Measurements from ENCODE around the gene OSBPL10.

The OSBPL10 gene

GRCh38 chr3:31636694-31637442 lies 344.2 kb downstream of the OSBPL10 start:
- DNase-seq, result peak; percentile 28

DNA sequence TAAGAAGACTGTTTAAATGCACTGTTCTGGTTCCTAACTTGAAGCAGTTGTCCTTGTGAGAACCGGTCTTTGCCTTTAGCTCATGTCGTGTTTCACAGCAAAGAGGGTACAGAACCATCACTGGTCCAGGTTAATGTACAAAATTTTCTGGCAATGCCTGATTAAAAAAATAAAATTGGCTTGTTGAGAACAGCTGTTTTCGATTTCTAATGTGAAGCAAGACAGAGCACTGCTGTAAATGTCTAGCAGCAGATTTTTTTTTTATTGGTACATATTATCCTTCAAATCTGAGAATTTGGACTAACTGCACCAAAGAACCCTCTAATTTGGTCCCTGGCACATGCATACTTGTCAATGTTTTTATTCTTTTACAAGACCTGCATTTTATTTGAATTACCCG lies 345.0 kb downstream of the OSBPL10 start:
- no peak for DNase-seq

DNA sequence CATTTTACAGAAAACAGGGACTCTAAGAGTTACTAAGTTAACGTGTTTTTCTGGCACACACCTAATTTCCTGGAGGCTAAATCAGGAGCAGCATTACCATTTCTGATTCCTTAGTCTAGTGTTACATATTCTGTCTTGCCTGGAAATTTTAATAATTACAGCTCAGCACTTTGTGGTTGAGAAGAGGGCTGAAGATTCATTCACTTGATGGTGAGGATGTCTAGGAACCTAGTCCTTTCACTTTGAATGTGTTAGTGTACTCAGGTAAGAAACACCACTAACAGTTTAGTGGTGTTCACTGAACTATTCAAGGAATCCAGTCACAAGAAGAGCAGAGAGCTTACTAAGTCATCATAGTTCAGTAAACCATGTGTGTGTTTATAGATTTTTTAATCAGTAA lies 345.5 kb downstream of the OSBPL10 start:
- peak; percentile 65 for DNase-seq

DNA sequence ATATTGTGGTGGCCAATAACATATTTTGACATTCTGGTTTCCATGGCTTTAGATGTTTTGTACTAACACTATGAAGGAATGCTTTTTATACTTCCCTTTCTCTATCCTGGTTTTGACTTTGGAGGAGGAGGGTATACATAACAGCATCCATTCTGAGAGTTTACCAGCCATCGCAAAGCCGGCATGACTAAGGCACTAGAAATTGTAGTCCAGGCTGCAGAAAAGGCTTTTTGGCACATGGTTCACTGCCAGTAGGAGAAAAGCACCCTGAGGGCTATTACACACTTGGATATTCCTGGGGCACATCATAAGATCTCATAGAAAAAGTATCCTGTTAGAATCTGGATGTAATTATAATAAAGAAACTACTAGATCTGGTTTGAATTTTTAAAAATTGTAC lies 346.6 kb downstream of the OSBPL10 start:
- no peak for DNase-seq

DNA sequence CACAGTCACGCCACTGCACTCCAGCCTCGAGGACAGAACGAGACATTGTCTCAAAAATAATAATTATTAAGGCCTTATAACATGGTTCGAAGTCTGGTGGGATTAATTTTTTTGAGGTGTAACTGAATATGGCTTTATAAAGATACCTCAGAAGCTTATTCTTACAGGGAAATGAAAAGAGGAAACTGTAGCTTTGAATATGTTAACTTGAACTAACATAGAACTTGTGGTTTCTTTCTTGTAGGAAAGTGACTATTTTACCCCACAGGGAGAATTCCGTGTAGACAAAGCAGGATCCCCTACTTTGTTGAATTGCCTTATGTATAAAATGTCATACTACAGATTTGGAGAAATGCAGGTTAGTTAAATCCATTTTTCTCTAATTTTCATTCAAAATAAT lies 352.0 kb downstream of the OSBPL10 start:
- DNase-seq, result no peak

- no peak for DNase-seq
These were observed 355.7 kb downstream of the OSBPL10 start for GRCh38 chr3:31625358-31625757.

GRCh38 chr3:31624083-31624709 lies 356.9 kb downstream of the OSBPL10 start:
- no peak for DNase-seq

DNA sequence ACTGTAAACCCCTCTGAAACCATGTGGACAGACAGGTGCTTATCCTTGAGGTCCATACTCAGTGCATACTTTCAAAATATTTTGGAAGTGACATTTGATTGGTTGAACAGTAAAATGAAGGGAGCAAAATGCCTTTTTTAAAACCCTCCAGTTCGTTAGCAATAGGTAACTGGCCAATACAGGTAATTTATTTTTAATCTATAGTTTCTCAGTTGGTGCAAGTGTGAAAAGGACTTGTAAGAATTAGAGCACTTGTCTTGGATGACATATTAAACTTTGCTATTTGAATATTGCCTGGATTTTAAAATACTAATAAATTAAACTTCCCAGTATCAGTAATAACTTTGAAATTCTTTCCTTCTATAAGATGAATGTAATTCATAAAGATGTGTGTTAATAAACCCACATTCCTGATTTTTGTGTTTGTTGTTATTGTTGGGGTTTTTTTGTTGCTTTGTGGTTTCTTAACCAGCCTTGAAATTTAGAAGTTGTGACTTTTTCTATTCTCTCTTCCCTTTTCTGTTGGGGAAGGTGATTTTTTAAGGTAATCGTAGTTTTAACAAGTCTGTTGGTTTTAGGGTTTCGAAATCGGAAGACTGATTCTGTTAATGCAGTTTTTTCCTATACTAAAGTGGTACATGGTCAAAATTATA lies 358.3 kb downstream of the OSBPL10 start:
- DNase-seq, result no peak

DNA sequence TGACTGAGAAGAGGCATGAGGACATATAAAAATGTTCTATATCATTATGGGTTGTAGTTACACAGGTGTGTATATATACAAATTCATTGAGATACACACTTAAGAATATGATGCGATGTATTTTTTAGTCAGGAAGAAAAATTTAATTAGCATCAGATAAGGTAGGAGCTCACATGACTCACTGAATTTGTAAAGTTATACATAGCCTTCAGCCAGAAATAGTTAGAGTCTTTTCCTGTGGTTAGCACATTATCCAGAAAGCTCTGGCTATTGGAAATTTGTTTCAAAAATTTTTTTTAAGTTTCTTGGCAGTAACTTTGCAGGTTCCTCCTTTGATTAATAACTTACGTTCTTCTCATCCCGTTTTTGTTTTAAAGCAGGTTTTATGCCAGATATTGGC lies 359.7 kb downstream of the OSBPL10 start:
- no peak for DNase-seq

DNA sequence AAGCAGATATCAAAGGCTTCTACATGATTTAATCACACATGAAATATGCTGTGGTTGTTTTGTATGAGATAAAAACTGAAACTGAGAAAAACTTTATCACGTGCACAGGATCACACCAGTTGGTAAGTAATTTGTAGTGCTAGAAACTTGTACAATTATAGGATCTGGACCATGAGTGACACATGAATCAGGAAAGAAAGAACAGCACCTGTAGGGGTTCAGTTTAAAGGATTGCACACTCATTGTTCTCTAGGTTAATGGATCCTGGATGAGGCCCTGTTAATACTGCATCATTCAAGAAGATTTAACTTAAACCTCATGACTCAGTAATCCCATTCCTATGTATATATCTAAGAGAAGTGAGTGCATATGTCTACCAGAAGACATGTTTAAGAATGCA lies 360.4 kb downstream of the OSBPL10 start:
- peak; percentile 18 for DNase-seq

- no peak for DNase-seq
These were observed 364.4 kb downstream of the OSBPL10 start for GRCh38 chr3:31616711-31617110.

DNA sequence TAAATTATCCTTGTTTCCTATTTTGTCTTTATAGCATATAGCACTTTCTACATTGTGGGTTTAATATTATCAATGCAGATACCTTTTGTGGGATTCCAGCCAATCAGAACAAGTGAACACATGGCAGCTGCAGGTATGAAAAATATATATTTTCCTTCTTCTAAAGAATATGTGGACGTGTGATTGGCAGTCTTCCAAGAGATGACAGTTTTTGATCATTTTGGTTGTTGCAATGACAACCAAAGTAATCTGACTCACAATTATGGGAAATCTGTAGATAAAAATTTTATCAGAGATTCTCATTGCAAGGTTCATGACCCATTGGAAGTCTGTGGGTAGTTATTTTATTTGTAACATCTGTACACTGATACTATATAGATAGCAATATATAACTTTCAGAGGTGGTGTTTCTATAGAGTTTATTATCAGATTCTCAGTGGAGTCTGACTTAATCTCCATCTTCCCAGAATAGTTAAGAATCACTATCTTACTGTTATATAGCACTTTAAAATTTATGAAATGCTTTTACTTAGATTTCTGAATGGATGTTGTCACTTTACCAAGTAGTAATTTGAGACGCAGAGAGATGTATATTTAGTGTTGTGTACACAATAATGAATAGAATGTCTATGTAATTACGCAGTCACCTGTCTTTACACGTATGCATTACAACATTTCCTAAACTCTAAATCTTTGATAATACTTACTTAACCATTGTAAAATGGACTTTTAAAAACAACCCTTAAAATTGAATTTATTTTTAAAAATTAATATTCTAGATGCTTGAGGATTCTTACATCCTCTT lies 365.8 kb downstream of the OSBPL10 start:
- no peak for DNase-seq

DNA sequence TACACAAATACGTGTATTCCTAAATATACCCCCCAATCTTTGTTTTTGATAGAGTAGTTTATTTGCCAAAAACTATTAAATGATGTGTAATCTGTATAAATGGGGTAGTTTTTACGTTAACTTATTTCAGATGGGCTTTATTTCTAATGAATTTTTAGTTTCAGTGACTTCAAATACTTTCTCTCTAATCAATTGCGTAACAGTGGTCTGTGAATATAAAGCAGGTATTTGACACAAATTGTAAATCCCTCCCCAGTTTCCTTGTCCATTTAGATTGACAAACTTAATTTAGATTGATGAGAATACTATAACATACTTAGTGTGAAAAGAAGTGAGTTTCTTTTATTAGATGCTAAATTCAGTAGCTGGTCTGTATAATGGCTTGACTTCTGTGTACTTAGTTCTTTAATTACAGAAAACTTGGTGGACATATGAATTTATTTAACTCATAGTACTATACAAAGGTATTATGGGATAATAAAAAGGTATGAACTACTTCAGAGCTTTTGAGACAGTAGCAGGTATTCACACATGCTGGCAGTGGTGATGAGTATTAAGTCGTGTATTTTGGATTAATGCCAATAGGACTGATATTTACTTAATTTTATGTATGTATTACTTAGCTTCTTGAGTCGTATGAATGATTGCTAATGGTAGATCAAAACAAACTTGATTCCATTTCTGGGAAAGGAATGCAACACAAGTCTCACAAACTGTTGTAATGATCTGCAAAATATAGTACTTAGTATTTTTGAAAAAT lies 366.7 kb downstream of the OSBPL10 start:
- DNase-seq, result no peak

DNA sequence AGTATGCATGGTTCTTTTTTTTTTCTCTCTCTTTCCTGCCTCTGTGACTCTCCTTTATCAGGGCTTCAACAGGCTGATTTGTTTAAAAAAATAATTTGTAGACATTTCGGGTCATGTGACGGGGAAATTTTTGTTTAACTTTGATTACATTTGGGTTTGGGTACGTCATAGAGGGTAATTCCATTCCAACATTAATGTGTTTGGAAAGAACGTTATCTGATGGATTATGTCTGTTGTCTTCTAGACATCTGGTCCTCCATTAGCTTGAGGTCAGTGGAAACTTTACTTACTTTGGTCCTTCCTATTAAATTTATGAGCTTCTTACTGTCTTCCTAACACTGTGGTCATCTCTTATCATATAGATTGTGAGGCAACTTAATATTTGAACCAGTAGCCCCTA lies 367.4 kb downstream of the OSBPL10 start:
- DNase-seq, result no peak

- no peak for DNase-seq
These were observed 367.9 kb downstream of the OSBPL10 start for GRCh38 chr3:31613177-31613576.

Measured in activated CD4-positive, alpha-beta T cell treated with anti-CD3 and anti-CD28 coated beads, Interleukin-2, Interleukin-6, amounts not matched to agents 100 ng/mL and 50 ng/mL, durations not matched to agents 16 hours and 8 hours (primary cell).